ENCODE results near the gene PRND.

- TF ChIP-seq POLR2AphosphoS5 (IDR thresholded peaks at IDR 0.05) (no peak), CTCF (IDR thresholded peaks at IDR 0.05) (no peak), POLR2A (IDR thresholded peaks at IDR 0.05) (no peak), EP300 (IDR thresholded peaks at IDR 0.05) (no peak)
Measured at GRCh38 chr20:4702562-4703280, 19.0 kb upstream of the PRND start.

Data from suprapubic skin (tissue), 4 donors.